Stimulated activated CD4-positive, alpha-beta T cell treated with anti-CD3 and anti-CD28 coated beads, Interleukin-15, amount 100 ng/mL, for 1 hour (primary cell): ENCODE results near the gene SMG6.

Experiments used
- DNase-seq, 2 donors: peaks; one replicate each; pipeline ENCODE4 v3.0.0-alpha.2; 2020; ENCODE audit warnings: low read depth in 1 of 2, low spot score in 1 of 2

Gene SMG6

DNA sequence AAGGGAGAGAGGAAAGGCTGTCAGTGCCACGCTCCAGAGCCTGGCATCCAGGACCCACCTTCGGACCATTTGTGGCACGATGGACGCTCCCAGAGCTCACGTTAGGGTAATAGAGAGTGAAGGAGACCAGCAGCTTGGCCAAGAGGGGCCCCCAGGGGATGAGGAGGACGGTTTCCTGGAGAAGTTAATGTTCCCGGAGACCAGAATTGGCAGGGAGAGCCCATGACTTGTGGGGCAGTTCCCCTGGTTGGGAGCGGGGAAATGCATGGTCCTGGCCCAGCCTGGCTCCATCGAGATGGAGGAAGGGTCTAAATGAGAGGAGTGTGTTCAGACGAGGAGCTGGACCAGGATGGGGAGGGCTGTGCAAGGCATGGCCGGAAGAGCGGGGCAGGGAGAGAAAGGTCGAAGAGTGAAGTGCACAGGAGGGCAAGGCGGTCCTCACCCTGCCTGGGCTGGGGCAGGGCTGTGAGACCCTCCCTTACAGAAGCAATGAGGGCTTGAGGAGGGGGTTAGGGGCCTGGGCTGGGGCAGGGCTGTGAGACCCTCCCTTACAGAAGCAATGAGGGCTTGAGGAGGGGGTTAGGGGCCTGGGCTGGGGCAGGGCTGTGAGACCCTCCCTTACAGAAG is 251.5 kb downstream of the SMG6 start:
- no peak for DNase-seq

DNA sequence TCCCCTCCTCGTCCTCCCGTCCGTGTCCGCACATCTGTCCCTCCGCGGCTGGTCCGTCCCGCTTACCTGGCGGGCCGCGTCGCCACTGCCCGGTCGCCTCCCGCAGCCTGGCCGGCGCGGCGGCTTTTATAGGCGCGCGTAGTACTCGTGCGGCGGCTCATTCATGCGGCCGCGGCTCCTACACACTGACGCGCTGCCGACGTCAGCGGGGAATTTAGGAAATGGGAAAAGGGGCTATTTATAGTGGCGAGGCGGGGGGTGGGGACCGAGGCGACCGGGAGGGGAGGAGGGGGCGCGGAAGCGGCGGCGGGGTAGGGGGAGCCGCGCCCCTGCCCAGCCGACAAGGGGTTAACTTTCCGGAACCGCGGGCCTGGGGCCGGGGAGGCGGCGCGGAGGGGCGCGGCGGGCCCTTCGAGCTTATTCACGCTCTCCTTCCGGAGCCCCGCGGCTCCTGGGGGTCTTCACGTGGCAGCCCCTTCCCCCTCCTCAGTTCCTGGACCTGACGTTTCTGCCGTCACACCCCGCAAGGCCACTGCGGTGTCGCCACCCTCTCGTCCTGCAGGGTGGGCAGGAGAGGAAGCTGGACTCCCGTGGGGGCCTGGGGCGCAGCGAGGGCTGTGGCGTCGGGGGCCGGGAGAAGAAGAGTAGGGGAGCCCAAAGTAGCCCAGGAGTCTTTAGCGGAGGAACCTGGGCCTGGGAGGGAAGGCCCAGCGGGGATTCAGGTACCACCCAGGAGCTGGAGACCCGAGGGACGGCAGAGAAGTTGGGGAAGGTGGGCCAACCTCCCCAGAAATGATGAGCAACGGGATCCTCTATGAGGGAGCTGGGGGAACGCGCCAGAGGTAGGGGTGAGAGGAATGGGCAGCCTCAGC is 252.3 kb downstream of the SMG6 start:
- no peak for DNase-seq

DNA sequence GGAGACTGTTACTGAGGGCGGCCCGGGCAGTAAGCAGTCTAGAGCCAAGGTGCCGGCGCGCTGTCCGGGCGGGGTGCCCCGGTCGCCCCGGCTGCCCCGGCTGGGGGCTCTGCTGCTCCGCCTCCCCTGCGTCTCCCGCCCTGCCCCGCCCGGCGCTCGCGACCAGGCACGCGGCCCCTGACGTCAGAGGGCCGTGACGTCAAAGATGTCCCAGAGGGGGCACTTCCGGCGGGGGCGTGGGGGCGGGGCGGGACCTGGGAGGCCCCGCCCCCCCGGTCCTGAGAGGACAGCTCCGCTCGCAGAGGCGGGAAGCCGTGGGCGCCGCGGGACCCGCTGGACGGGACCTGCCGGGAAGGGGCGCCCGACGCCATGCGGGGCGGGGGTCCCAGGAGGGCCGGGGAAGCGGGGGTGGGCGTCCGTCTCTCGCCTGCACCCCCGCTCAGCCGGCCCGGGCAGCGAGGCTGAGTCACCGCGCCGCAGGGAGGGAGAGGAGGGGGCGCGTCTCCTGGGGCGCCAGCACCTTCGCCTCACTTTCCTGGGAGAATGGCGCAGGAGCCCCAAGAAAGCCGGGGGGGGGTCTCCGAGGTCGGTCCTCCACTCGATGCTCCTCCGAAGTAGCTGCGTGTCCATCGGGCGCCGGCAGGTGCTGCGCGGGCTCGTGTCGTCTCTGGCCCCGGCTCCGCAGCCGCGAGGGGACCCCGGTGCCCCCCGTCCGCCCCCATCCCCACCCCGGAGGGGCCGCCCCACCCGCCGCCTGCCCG is 253.1 kb downstream of the SMG6 start:
- DNase-seq, result peak; percentile 45 to 61

GRCh38 chr17:2049333-2050299 is 254.0 kb downstream of the SMG6 start:
- peak; percentile 87 to 88 for DNase-seq

DNA sequence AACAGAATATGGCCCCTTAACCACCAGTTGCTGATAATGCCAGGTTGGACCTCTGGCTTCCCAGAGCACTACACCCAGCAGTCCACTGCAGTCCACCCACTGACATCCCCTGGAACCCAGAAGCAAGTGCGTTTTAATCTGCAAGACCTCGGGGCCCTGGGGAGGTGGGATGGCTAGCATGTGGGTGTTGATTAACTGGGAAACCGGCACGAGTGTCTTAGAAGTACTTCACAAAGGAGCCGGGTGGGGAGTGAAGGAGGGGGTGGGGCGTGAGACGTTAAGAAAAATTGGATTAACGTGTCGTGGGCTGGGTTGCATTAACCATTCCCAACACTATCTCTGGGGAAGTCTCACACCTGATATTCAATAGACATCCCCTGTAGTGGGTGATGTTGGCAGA is 254.8 kb downstream of the SMG6 start:
- DNase-seq, result no peak

GRCh38 chr17:2047590-2047989 is 256.0 kb downstream of the SMG6 start:
- DNase-seq, result no peak

DNA sequence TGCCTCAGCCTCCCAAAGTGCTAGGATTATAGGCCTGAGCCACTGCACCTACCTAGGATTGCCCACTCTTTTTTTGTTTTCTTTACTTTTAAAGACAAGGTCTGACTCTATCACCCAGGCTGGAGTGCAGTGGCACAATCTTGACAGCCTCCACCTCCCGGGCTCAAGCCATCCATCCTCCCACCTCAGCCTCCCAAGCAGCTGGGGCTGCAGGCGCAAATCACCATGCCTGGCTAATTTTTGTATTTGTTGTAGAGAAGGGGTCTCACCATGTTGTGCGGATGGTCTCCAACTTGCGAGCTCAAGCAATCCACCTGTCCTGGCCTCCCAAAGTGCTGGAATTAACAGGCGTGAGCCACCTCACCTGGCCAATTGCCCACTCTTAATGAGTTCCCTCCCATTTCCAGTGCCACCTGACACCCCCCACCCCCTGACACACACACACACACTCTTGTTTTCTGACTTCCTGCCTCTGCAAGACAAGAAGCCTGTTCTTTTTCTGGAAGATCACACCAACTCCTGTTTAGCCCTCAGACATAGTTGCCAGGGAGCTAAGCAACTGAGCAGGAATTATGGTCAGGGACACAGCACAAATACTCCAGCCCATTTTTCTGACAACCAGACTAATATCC is 259.2 kb downstream of the SMG6 start:
- no peak for DNase-seq

DNA sequence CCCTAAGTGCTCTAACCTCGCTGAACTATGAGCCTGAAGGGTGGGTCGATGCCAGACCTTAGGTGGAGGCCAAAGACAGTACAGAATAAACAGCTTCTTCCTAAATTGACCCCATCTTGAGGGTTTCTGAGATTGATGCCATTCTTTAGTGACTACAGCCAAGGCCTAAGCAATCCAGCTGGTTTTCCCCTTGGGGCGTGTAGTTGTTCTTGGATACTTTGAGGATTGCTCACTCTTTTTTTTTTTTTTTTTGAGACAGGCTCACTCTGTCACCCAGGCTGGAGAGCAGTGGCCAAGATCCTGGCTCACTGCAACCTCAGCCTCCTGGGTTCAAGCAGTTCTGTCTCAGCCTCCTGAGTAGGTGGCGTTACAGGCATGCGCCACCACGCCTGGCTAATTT is 259.8 kb downstream of the SMG6 start:
- no peak for DNase-seq

- no peak for DNase-seq
Measured at GRCh38 chr17:2042933-2043332, 260.7 kb downstream of the SMG6 start.

DNA sequence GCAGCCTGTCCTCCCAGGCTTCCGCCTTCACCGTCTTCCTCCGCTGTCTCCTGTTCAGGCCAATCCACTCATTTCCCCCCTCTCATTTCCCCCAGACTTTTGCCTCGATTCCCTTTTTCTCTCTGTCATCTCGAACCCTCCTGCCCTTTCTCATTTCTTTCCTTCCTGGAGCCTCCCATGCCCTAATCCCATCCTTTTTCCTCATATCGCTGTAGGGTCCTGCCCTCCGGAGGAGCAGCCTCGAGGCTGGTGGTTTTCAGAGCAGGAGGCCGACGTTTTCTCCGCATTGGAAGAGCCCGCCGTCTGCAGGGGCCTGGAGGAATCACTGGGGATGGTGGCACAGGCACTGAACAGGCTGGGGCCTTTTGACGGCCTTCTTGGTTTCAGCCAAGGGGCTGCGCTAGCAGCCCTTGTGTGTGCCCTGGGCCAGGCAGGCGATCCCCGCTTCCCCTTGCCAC is 261.2 kb downstream of the SMG6 start:
- no peak for DNase-seq

GRCh38 chr17:2041561-2042389 is 261.8 kb downstream of the SMG6 start, which contains the start of gene OVCA2:
TSS of gene OVCA2 (plus strand) at chr17:2042022. CDS start at chr17:2042048, 26 bp downstream.
- peak; percentile 97 for DNase-seq

DNA sequence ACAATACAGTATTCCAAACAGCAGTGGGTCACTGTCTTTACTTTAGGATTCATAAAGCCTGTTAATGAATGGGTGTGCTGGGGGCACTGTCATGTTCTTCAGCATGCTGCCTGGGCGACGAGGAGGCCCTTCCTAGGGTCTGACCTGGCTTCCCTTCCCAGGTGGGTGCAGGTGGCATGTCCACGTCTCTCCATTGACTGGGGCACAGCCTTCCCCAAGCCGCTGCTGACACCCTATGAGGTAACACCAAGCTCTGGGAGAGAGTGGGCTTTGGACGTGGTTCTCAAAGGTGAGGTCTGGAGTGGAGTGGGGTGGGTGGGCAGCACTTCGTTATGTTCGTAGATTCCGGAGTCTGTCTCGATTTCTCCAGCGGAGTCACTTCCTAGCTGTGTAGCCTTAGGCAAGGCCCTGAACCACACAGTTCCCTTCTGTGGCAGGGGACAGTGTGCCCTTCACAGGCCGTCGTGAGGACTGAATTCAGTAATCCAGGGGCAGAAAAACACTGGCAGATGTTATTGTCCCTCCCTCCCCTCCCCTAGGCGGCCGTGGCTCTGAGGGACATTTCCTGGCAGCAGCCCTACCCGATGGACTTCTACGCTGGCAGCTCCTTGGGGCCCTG is 262.5 kb downstream of the SMG6 start:
- DNase-seq, result no peak

DNA sequence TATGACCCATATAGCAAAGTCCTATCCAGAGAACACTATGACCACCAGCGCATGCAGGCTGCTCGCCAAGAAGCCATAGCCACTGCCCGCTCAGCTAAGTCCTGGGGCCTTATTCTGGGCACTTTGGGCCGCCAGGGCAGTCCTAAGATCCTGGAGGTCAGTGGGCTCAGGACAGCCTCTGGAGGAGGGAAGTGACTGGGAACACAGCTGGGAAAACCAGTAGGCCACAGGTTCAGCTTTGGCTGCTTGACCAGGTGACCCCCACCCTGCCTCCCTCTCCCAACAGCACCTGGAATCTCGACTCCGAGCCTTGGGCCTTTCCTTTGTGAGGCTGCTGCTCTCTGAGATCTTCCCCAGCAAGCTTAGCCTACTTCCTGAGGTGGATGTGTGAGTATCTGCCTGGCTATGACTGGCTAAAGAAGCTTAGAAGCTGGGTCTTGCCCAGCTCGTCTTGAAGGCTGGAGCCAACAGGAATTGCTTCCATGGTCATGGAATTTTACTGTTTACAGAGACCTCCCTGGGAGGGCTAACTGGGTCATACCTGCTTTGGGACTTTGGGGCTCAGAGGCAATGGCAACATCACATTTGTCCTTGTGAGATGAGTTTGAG is 263.3 kb downstream of the SMG6 start:
- DNase-seq, result no peak

- no peak for DNase-seq
Measured at GRCh38 chr17:2037155-2037554, 266.4 kb downstream of the SMG6 start.

DNA sequence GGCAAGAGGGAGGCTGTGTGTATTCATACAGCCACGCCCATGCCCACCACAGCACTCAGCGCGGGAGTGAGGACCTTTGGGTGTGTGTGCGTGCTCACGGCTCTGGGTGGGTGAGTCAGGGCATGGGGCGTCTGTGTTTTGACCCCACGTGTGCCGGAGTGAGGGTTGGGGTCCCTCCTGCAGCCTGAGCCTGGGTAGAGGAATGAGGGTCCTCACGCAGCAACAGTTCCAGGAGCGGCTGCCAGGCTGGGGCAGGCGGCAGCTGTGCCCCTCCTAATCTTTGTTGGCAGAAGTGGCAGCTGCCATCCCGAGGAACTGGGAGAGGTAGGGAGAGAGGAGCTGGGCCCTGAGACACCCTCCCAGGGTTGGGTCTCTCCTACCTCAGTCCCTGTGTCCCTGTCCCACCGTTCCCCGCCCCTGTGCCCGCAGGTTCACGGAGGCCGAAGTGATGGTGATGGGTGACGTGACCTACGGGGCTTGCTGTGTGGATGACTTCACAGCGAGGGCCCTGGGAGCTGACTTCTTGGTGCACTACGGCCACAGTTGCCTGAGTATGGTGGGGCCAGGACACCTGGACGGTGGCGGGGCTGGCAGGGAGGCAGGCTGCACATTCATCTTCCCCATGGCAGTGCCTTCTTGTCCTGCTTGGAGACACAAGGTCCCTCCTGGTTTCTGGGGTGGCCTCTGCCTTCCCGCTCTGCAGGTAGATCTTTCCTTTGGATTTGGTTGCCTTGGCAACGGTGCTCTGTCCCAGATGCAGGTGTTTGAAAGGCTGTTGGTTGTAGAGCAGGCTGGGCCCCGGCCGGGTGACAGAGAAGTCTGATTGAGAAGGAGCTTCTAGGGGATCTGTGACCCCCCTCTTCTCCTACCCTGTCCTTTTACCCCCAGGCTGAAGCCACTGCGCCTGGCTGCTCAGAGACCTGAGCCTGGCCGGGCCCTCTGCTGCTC is 267.8 kb downstream of the SMG6 start:
- DNase-seq, result no peak

DNA sequence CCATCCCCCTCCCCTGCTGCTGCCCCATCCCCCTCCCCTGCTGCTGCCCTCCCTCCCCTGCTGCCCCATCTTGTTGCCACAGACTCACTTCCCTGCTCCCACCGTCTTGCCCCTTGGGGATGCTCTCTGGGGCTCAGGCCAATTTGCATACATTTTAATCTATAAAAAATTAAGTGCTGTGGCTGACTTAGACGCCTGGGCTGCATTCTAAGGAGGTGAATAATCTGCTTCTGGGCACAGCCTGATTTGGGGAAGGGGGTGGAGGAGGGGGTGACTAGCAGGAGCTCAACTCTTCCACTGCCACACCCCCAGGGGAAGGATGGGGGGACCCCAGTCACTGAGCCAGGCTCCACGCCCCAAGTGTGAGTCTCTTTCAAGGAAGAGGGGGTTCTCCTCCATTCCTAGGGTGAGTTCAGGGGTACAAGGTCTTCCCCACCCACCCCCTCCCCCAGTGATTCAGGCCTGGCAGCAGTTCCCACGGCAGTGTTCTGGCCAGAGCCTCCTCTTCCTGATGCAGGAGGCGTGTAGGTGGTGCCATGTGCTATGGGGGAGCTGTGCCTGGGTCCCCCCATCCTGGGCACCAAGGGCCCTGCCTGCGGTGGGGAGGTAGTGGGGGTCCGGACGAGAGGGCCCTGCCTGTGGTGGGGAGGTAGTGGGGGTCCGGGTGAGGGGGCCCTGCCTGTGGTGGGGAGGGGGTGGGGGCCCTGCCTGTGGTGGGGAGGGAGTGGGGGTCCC is 268.6 kb downstream of the SMG6 start:
- DNase-seq, result no peak

DNA sequence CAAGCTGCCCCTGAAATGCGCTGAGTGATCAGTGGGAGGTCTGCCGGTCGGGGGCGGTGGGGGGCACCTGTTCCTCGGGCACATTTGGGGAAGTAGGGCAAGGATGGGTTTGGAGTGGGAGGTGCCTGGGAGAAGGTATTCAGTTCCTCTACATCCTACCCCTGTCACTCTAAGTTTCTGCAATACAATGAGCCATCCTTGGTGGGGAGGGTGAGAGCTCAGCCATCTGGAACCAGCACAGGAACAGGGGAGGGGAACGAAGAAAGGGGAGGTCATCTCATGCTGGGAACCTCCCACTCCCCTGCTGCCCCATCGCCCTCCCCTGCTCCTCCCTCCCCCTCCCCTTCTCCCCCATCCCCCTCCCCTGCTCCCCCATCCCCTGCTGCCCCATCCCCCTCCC is 269.4 kb downstream of the SMG6 start:
- no peak for DNase-seq
